GM18517 (cell line): Measurements from ENCODE around the gene GATM.

Source experiments
- ATAC-seq: cut with Tn5 transposase; IDR thresholded peaks from one replicate; pipeline ENCODE4 v1.9.1; 2021; ENCODE audit warnings: mild to moderate bottlenecking, moderate library complexity; ENCODE audit not compliant: unreplicated experiment

GATM gene

GRCh38 chr15:45378149-45378912 lies at the start of gene GATM:
GATM (minus strand) TSS chr15:45378544; CDS start chr15:45378453, 91 bp downstream.
- peak; percentile 67 for ATAC-seq

- no peak for ATAC-seq
These were observed 48.7 kb upstream of the GATM start for GRCh38 chr15:45427085-45427484.

GRCh38 chr15:45425135-45425534 lies 46.8 kb upstream of the GATM start:
- no peak for ATAC-seq

GRCh38 chr15:45424429-45424828 lies 46.1 kb upstream of the GATM start:
- no peak for ATAC-seq

- ATAC-seq, result no peak
These were observed 39.1 kb upstream of the GATM start for GRCh38 chr15:45417303-45417950.

- ATAC-seq, result no peak
These were observed 36.0 kb upstream of the GATM start for GRCh38 chr15:45414215-45414885.

GRCh38 chr15:45409596-45409995 lies 31.3 kb upstream of the GATM start:
- no peak for ATAC-seq

- no peak for ATAC-seq
These were observed 29.4 kb upstream of the GATM start for GRCh38 chr15:45407786-45408185.

- peak; percentile 24 for ATAC-seq
These were observed 24.9 kb upstream of the GATM start for GRCh38 chr15:45402955-45403877.

- peak; percentile 86 for ATAC-seq
These were observed 24.0 kb upstream of the GATM start for GRCh38 chr15:45402162-45402954.

- ATAC-seq, result peak; percentile 7
These were observed 23.4 kb upstream of the GATM start for GRCh38 chr15:45401665-45402161.

- no peak for ATAC-seq
These were observed 21.3 kb upstream of the GATM start for GRCh38 chr15:45399381-45400212.

- ATAC-seq, result no peak
These were observed 18.8 kb upstream of the GATM start for GRCh38 chr15:45397116-45397665.

GRCh38 chr15:45395943-45396342 lies 17.6 kb upstream of the GATM start:
- no peak for ATAC-seq

- ATAC-seq, result no peak
These were observed 16.3 kb upstream of the GATM start for GRCh38 chr15:45394681-45395080.

- ATAC-seq, result no peak
These were observed 15.5 kb upstream of the GATM start for GRCh38 chr15:45393851-45394250.

- ATAC-seq, result no peak
These were observed 14.2 kb upstream of the GATM start for GRCh38 chr15:45392584-45392855.

GRCh38 chr15:45391746-45392583 lies 13.6 kb upstream of the GATM start:
- peak; percentile 97 for ATAC-seq
